ENCODE results near the gene ACTN2.

Gene ACTN2

DNA sequence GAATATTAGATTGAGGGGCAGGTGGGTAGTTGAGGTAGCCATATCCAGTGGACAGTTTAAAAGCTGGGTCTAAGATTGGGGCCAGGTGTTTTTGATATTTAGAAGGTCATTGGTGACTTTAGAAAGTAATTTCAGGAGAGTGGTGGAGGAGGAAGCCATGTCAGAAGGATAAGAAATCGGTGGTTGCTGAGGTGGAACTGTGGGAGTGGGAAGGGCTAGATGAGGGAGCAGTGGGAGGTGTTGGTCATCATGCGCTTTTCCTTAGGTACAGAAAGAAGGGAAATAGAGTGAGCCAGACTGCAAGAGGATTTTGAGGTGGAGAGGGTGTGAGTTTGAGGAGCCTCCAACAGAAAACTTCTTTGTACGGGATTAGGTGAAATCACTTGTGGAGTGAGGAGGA, 116.0 kb downstream of the ACTN2 start:
- Histone ChIP-seq H3K4me3 (ENCODE audit: low read depth, low read length) (no peak overlapping the region), H3K36me3 (peaks cover 10% of the 10 kb centered on the region; the same call in 1 of the 2 replicates)
- TF ChIP-seq, protein P1, sequence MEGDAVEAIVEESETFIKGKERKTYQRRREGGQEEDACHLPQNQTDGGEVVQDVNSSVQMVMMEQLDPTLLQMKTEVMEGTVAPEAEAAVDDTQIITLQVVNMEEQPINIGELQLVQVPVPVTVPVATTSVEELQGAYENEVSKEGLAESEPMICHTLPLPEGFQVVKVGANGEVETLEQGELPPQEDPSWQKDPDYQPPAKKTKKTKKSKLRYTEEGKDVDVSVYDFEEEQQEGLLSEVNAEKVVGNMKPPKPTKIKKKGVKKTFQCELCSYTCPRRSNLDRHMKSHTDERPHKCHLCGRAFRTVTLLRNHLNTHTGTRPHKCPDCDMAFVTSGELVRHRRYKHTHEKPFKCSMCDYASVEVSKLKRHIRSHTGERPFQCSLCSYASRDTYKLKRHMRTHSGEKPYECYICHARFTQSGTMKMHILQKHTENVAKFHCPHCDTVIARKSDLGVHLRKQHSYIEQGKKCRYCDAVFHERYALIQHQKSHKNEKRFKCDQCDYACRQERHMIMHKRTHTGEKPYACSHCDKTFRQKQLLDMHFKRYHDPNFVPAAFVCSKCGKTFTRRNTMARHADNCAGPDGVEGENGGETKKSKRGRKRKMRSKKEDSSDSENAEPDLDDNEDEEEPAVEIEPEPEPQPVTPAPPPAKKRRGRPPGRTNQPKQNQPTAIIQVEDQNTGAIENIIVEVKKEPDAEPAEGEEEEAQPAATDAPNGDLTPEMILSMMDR (IDR thresholded peaks at IDR 0.05; ENCODE audit: low read depth, low read length): no peak

DNA sequence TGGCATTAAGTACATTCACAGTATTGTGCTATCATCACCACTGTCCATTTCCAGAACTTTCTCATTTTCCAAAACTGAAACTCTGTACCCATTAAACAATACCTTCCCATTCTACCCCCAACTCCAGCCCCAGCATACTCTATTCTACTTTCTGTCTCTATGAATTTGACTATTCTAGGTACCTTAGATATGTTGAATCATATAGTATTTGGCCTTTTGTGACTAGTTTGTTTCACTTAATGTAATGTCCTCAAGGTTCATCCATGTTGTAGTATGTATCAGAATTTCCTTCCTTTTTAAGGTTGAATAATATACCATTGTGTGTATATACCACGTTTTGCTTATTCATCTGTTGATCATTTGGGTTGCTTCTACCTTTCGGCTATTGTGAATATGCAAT, 120.3 kb downstream of the ACTN2 start:
- no peaks in the 10 kb centered on the region for H3K9me3 ChIP-seq
- no peak overlapping the region for H3K4me3 ChIP-seq (ENCODE audit: low read depth, low read length)
- H3K4me1 ChIP-seq: no peaks in the 10 kb centered on the region
- no peaks in the 10 kb centered on the region for H3K27me3 ChIP-seq
- H3K36me3 ChIP-seq: peaks cover 40% of the 10 kb centered on the region
- DNase-seq: no peak
- TF ChIP-seq, protein P1 (IDR thresholded peaks at IDR 0.05; ENCODE audit: low read depth, low read length): no peak

More for the DNA sequence above, 116.0 kb downstream of the ACTN2 start:
- no peaks in the 10 kb centered on the region for H3K4me1 ChIP-seq
- no peak for DNase-seq
- no peaks in the 10 kb centered on the region for H3K9me3 ChIP-seq
- H3K27me3 ChIP-seq: no peaks in the 10 kb centered on the region

DNA sequence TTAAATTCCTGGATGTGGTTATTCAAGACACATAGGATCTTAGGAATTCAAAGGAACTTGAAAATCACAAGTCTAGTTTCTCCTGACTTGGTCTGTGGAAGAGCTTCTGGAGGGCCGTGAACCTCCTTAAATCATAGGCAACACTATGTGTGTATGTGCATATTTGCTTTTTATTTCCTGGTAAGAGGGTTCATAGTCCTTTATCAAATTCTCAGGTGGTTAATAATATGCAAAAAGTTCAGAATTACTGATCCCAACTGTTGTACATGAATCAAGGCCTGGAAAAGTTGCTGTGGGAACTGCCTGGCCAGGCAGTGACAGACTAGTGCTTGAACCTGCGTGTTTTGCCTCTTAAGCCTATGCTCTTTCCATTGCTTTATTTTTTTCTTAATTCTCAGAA, 121.7 kb downstream of the ACTN2 start:
- TF ChIP-seq, protein P1 (IDR thresholded peaks at IDR 0.05; ENCODE audit: low read depth, low read length): no peak

DNA sequence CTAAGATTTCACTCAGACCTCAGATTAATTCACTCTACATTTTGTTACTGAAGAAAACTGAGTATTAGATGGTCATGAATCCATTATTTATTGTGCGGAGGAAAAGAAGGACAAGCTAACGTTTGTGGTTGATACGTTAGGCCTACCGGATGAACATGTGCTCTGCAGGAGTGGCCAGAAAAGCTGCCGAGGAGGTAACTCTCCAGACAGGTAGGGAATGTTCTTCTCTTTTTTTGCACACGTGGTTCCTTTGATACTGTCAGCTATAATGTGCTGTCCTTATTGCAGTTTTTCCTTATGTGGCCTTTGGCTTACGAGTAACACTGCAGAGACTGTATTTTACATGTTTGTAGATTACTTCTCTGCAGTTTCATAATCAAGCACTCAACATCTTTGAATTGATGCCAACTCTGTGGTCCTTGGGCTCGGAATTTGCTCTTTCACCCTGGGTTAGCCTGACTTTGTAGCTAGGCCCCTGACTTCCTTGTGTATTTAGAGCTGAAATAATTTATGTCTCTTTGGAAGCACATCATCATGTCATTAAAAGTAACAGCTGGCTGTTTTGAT, 122.3 kb downstream of the ACTN2 start:
- no peak overlapping the region for H3K4me3 ChIP-seq (ENCODE audit: low read depth, low read length)
- no peaks in the 10 kb centered on the region for H3K9me3 ChIP-seq
- no peaks in the 10 kb centered on the region for H3K4me1 ChIP-seq
- no peak for DNase-seq
- peaks cover 47% of the 10 kb centered on the region for H3K36me3 ChIP-seq
- H3K27me3 ChIP-seq: no peaks in the 10 kb centered on the region
- TF ChIP-seq, protein P1 (IDR thresholded peaks at IDR 0.05; ENCODE audit: low read depth, low read length): no peak

More for the DNA sequence above, 121.7 kb downstream of the ACTN2 start:
- Histone ChIP-seq H3K27me3 (no peaks in the 10 kb centered on the region), H3K4me1 (no peaks in the 10 kb centered on the region), H3K9me3 (no peaks in the 10 kb centered on the region), H3K4me3 (ENCODE audit: low read depth, low read length) (no peak overlapping the region), H3K36me3 (peaks cover 46% of the 10 kb centered on the region)
- no peak for DNase-seq

DNA sequence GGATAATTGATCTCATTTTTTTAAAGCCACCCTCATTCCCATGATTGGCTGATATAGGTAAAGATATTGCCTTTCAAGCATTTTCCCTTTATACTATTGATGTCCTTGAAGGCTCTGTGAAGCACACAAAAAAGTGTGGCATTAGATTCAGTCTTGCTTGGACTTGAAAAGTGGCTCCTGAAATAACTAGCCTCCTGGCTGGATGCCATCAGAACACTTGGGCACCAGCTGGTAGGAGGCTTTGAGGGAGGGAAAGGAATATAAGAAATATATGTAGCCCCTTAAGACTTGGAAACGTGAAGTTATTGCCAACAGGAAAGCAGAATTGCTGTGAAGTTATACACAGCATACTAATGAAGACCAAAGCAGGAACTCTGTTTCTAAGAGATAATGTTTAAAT, 122.8 kb downstream of the ACTN2 start:
- no peak overlapping the region for H3K4me3 ChIP-seq (ENCODE audit: low read depth, low read length)
- H3K36me3 ChIP-seq: peaks cover 48% of the 10 kb centered on the region
- TF ChIP-seq, protein P1 (IDR thresholded peaks at IDR 0.05; ENCODE audit: low read depth, low read length): no peak
- no peak for DNase-seq
- H3K9me3 ChIP-seq: no peaks in the 10 kb centered on the region
- H3K4me1 ChIP-seq: no peaks in the 10 kb centered on the region
- H3K27me3 ChIP-seq: no peaks in the 10 kb centered on the region

DNA sequence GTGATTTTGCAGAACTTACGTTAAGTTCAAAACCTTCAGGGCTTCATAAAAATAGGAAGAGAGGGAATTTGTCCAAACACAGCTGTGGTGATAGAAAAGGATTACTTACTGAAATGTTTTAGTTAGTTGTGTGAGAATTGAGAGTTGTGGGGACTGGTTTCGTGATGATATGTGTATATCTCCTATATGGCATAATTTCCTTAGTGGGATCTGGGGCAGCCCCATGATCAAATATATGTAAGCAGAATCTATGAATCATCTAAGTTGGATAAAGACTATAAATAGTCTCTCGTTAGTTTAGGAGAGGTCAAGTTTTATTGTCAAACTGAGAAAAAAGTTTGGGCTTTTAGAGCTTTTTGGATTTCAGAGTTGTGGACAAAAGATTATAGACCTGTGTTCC, 123.7 kb downstream of the ACTN2 start:
- TF ChIP-seq, protein P1 (IDR thresholded peaks at IDR 0.05; ENCODE audit: low read depth, low read length): no peak
- Histone ChIP-seq H3K4me1 (no peaks in the 10 kb centered on the region), H3K4me3 (ENCODE audit: low read depth, low read length) (no peak overlapping the region), H3K9me3 (no peaks in the 10 kb centered on the region), H3K27me3 (no peaks in the 10 kb centered on the region), H3K36me3 (peaks cover 53% of the 10 kb centered on the region)
- DNase-seq: no peak
